ENCODE data around the gene SMCO2.

The SMCO2 gene

DNA sequence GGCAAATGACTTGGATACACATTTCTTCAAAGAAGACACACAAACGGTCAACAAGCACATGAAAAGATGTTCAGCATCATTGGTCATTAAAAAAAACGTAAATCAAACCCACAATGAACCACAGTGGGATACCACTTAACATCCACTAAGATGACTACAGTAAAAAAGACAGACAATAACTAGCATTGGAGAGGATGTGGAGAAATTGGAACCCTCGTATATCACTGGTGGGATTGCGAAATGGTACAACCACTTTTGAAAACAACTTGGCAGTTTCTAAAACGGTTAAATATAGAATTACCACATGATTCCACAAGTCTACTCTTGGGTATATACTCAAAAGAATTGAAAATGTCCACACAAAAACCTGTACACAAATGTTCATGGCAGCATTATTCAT is 52.2 kb downstream of the SMCO2 start:
- Histone ChIP-seq H3K79me2 (ENCODE audit: insufficient read depth, low read length) (no peaks in the 10 kb centered on the region), H3K9ac (ENCODE audit: low read length) (no peak overlapping the region), H3K9me3 (ENCODE audit: insufficient read depth, low read length) (no peaks in the 10 kb centered on the region), H3K27ac (ENCODE audit: low read depth, low read length) (no peak overlapping the region), H3K9me2 (replicated peaks; ENCODE audit: insufficient read depth, low read length) (no peaks in the 10 kb centered on the region), H4K20me1 (ENCODE audit: low read depth, low read length) (no peaks in the 10 kb centered on the region), H2AFZ (ENCODE audit: low read depth, low read length, severe bottlenecking) (no peak overlapping the region), H3K4me3 (ENCODE audit: insufficient read depth, low read length, poor library complexity, severe bottlenecking) (no peak overlapping the region), H3K36me3 (ENCODE audit: low read length) (no peaks in the 10 kb centered on the region), H3F3A (ENCODE audit: insufficient read depth) (no peaks in the 10 kb centered on the region), H3K4me2 (ENCODE audit: low read depth, low read length, poor library complexity, severe bottlenecking) (no peak overlapping the region), H3K27me3 (ENCODE audit: low read length) (no peaks in the 10 kb centered on the region)
- TF ChIP-seq EZH2phosphoT487 (conservative IDR thresholded peaks at IDR 0.05; ENCODE audit: low read length): no peak
- TF ChIP-seq, protein P1, sequence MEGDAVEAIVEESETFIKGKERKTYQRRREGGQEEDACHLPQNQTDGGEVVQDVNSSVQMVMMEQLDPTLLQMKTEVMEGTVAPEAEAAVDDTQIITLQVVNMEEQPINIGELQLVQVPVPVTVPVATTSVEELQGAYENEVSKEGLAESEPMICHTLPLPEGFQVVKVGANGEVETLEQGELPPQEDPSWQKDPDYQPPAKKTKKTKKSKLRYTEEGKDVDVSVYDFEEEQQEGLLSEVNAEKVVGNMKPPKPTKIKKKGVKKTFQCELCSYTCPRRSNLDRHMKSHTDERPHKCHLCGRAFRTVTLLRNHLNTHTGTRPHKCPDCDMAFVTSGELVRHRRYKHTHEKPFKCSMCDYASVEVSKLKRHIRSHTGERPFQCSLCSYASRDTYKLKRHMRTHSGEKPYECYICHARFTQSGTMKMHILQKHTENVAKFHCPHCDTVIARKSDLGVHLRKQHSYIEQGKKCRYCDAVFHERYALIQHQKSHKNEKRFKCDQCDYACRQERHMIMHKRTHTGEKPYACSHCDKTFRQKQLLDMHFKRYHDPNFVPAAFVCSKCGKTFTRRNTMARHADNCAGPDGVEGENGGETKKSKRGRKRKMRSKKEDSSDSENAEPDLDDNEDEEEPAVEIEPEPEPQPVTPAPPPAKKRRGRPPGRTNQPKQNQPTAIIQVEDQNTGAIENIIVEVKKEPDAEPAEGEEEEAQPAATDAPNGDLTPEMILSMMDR (IDR thresholded peaks at IDR 0.05; ENCODE audit: insufficient read depth, low read length, poor library complexity, severe bottlenecking): no peak

DNA sequence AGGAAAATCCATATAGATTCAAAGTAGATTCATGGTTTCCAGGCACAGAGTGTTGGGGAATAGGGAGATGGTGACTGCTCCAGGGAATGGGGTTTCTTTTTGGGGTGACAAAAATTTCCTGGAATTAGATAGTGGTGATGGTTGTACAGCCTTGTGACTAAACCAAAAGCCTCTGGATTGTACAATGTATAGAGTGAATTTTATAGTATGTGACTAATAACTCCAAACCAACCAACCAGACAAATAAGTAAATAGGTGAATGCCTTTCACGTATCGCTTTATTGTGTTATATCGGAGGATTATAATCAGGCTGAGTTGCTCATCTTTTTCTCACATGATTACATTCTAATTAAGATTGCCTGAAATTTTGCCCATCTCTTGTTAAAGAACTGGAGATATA is 52.8 kb downstream of the SMCO2 start:
- Histone ChIP-seq H2AFZ (ENCODE audit: low read depth, low read length, severe bottlenecking) (no peak overlapping the region), H3K9me3 (ENCODE audit: insufficient read depth, low read length) (no peaks in the 10 kb centered on the region), H3K9me2 (replicated peaks; ENCODE audit: insufficient read depth, low read length) (no peaks in the 10 kb centered on the region), H3K4me2 (ENCODE audit: low read depth, low read length, poor library complexity, severe bottlenecking) (no peak overlapping the region), H3K9ac (ENCODE audit: low read length) (no peak overlapping the region), H4K20me1 (ENCODE audit: low read depth, low read length) (no peaks in the 10 kb centered on the region), H3K27me3 (ENCODE audit: low read length) (no peaks in the 10 kb centered on the region), H3K79me2 (ENCODE audit: insufficient read depth, low read length) (no peaks in the 10 kb centered on the region), H3K36me3 (ENCODE audit: low read length) (no peaks in the 10 kb centered on the region), H3K27ac (ENCODE audit: low read depth, low read length) (no peak overlapping the region), H3K4me3 (ENCODE audit: insufficient read depth, low read length, poor library complexity, severe bottlenecking) (no peak overlapping the region), H3F3A (ENCODE audit: insufficient read depth) (no peaks in the 10 kb centered on the region)
- TF ChIP-seq, protein P1 (IDR thresholded peaks at IDR 0.05; ENCODE audit: insufficient read depth, low read length, poor library complexity, severe bottlenecking): no peak
- TF ChIP-seq EZH2phosphoT487 (conservative IDR thresholded peaks at IDR 0.05; ENCODE audit: low read length): no peak

DNA sequence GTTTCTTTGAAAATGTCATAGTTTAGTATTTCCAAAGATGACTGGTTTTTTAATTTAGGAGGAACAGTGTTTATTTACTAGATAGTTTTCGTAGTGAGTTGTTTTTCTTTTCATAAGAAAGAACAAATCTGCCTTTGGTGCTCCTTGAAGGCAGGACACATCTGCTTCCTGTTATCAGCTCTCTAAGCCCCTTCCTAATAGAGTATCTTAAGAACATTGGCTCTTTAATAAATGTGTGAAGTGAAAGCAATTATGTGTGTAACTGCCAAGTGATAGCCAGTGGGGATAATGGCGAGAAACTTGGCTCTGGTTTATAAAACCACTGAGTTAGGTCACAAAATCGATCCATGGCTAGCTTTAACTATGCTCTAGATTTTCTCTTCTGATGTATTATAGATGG is 54.0 kb downstream of the SMCO2 start:
- no peaks in the 10 kb centered on the region for H3K9me3 ChIP-seq (ENCODE audit: insufficient read depth, low read length)
- no peaks in the 10 kb centered on the region for H3K36me3 ChIP-seq (ENCODE audit: low read length)
- H3K27ac ChIP-seq (ENCODE audit: low read depth, low read length): no peak overlapping the region
- H3F3A ChIP-seq (ENCODE audit: insufficient read depth): no peaks in the 10 kb centered on the region
- no peaks in the 10 kb centered on the region for H4K20me1 ChIP-seq (ENCODE audit: low read depth, low read length)
- no peaks in the 10 kb centered on the region for H3K9me2 ChIP-seq (replicated peaks; ENCODE audit: insufficient read depth, low read length)
- H3K27me3 ChIP-seq (ENCODE audit: low read length): no peaks in the 10 kb centered on the region
- TF ChIP-seq, protein P1 (IDR thresholded peaks at IDR 0.05; ENCODE audit: insufficient read depth, low read length, poor library complexity, severe bottlenecking): no peak
- no peak for TF ChIP-seq EZH2phosphoT487 (conservative IDR thresholded peaks at IDR 0.05; ENCODE audit: low read length)
- no peak overlapping the region for H3K4me3 ChIP-seq (ENCODE audit: insufficient read depth, low read length, poor library complexity, severe bottlenecking)
- H3K79me2 ChIP-seq (ENCODE audit: insufficient read depth, low read length): no peaks in the 10 kb centered on the region
- no peak overlapping the region for H3K4me2 ChIP-seq (ENCODE audit: low read depth, low read length, poor library complexity, severe bottlenecking)
- no peak overlapping the region for H2AFZ ChIP-seq (ENCODE audit: low read depth, low read length, severe bottlenecking)
- H3K9ac ChIP-seq (ENCODE audit: low read length): no peak overlapping the region
